ENCODE measurements around the gene CYP26B1.

GRCh38 chr2:72089537-72089936 lies 58.1 kb downstream of the CYP26B1 start:
- no peak for TF ChIP-seq CTCF (conservative IDR thresholded peaks at IDR 0.05; ENCODE audit: low read depth, low read length)
- TF ChIP-seq EZH2 (IDR thresholded peaks at IDR 0.05; ENCODE audit: borderline replicate concordance, low read depth, low read length, poor library complexity, severe bottlenecking), result no peak
